Small intestine (tissue), 7 donors: ENCODE data around the gene POU3F2. TPM values are rescaled to one million over a fixed set of nuclear protein-coding genes. Genes with fewer than 3 reads are reported as not detected.

Source experiments
- DNase-seq, 2 donors: peaks; one replicate each; pipeline versions ENCODE4 v3.0.0 to v3.0.0-alpha.2; 2013
- FAIRE-seq: peaks from 2 replicates; lab custom pipeline; 2012; peaks lifted over from hg19 to GRCh38; lab: Jason Lieb, UNC
- H3K27ac ChIP-seq, 3 donors: one replicate each; pipeline ENCODE4 v1.5.1; 2013; ENCODE audit warnings: low read length in 2 of 3, mild to moderate bottlenecking in 2 of 3, control low read depth in 1 of 3, inconsistent platforms in 1 of 3, low read depth in 1 of 3, moderate library complexity in 1 of 3
- H3K27me3 ChIP-seq, 3 donors: one replicate each; pipeline ENCODE4 v1.6.1; 2013; ENCODE audit warnings: low read length in 3 of 3, inconsistent platforms in 1 of 3; ENCODE audit not compliant: control insufficient read depth in 3 of 3, insufficient read depth in 3 of 3
- H3K36me3 ChIP-seq, 3 donors: one replicate each; pipeline ENCODE4 v1.6.1; 2013; ENCODE audit warnings: low read length in 3 of 3, inconsistent platforms in 1 of 3, low read depth in 1 of 3, mild to moderate bottlenecking in 1 of 3, moderate library complexity in 1 of 3; ENCODE audit not compliant: control insufficient read depth in 3 of 3, insufficient read depth in 2 of 3
- H3K4me1 ChIP-seq, 3 donors: one replicate each; pipeline ENCODE4 v1.6.1; 2013; ENCODE audit warnings: low read length in 2 of 3, inconsistent platforms in 1 of 3, low read depth in 1 of 3, mild to moderate bottlenecking in 1 of 3, moderate library complexity in 1 of 3; ENCODE audit not compliant: control insufficient read depth in 3 of 3, insufficient read depth in 2 of 3
- H3K4me3 ChIP-seq, 3 donors: one replicate each; pipeline ENCODE4 v1.5.1; 2013; ENCODE audit warnings: low read length in 3 of 3, control low read depth in 1 of 3, inconsistent platforms in 1 of 3, low read depth in 1 of 3, mild to moderate bottlenecking in 1 of 3, moderate library complexity in 1 of 3
- H3K9me3 ChIP-seq, 2 donors: one replicate each; pipeline ENCODE4 v1.6.1; 2013; ENCODE audit warnings: low read depth in 1 of 2, low read length in 1 of 2; ENCODE audit not compliant: control insufficient read depth in 2 of 2, insufficient read depth in 1 of 2
- WGBS, 3 donors: extraction: QIAGEN DNeasy Blood & Tissue Kit; methylation state at CpG; one replicate each; pipeline ENCODE4 v1.1.7; 2013; 5-methylcytosine and 5-hydroxymethylcytosine counted together
- polyA plus RNA-seq, 4 donors: library from polyadenylated mRNA; stranded (reverse) in 3 of 4; unstranded in 1 of 4; fragments of 200-250 nt in 3 of 4; fragments of 120-200 nt in 1 of 4; gene quantifications; one replicate each; pipeline versions ENCODE4 v1.2.1 to v1.2.3, GENCODE V29; 2013
- donor health status: healthy with polysubstance abuse.
- donor health status: control.
- donor health status: control.
- donor health status: Bipolar disorder and iron deficiency.
- donor health status: healthy.

Gene POU3F2
- polyA plus RNA-seq, 4 donors = 0.03 TPM; not detected in 3

DNA sequence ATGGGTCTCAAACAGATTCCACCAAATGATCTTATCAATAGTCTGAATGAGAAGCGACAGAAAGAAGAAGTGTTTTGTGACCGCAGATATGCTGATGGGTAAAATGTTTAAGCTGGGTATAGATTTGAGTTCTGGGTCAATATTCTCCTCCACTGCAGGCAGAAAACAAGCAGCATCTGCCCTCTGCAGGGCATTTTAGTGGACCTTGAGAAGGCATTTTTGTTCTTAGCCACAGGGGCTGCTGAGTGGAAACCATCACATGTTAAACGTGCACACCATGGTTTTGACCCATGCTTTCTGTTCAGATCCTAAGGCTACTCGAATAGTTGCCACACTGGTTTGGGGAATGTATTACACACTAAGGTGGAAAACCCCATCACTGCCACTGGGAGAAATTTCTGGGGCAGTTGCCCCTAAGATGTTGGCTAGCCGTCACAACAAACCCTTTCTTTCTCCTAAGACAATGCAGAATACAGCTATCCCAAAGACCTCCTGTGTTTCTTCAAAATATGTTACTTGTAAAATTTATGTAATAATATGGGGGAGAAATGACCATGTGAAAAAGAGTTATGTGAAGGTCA is 5.5 kb downstream of the POU3F2 start:
- WGBS, 3 donors = 15 to 22% (median 17%) methylated on average over 5 of the region's 5 CpGs
- H3K4me3 ChIP-seq = no peak overlapping the region
- H3K4me1 ChIP-seq = peaks cover 0 to 5% (median 0%) of the 10 kb centered on the region in 3 donors
- H3K27ac ChIP-seq = no peak overlapping the region
- DNase-seq (no peak), FAIRE-seq (no peak)
- no peaks in the 10 kb centered on the region for H3K36me3 ChIP-seq
- H3K9me3 ChIP-seq = no peaks in the 10 kb centered on the region
- peaks cover 3 to 84% (median 45%) of the 10 kb centered on the region in 3 donors for H3K27me3 ChIP-seq

DNA sequence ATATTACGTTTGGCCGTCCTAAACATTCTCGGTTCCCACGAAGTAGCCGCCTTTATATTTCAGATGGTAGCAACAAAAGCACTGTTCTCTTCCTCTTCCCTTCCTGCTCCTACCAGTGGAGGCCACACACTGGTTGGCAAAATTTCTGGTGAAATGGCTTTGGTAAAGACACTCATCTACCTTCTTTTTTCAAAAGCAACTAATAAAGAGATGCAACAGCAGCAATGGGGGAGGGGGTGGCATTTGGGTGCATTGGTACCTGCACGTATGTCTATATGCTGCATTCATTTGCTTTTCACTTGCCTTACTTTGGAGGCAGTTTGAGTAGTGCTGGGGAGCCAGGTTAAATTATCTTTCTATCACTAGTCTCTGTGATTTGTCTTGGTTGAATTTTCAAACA is 6.0 kb downstream of the POU3F2 start:
- 37 to 48% (median 45%) methylated on average over 6 of the region's 6 CpGs for WGBS, 3 donors
- Histone ChIP-seq H3K27ac (no peak overlapping the region), H3K4me1 (peaks cover 0 to 7% (median 2%) of the 10 kb centered on the region in 3 donors), H3K9me3 (no peaks in the 10 kb centered on the region), H3K36me3 (no peaks in the 10 kb centered on the region), H3K27me3 (peaks cover 0 to 85% (median 50%) of the 10 kb centered on the region in 3 donors), H3K4me3 (no peak overlapping the region)
- FAIRE-seq = no peak
- DNase-seq = no peak

- no peaks in the 10 kb centered on the region for H3K36me3 ChIP-seq
- H3K27me3 ChIP-seq = peaks cover 0 to 85% (median 48%) of the 10 kb centered on the region in 3 donors
- DNase-seq (no peak), FAIRE-seq (no peak)
- no peaks in the 10 kb centered on the region for H3K9me3 ChIP-seq
- H3K4me3 ChIP-seq = no peak overlapping the region
- H3K27ac ChIP-seq = no peak overlapping the region
- H3K4me1 ChIP-seq = peaks cover 0 to 3% (median 2%) of the 10 kb centered on the region in 3 donors
These were observed 6.7 kb downstream of the POU3F2 start for GRCh38 chr6:98840996-98841513.

DNA sequence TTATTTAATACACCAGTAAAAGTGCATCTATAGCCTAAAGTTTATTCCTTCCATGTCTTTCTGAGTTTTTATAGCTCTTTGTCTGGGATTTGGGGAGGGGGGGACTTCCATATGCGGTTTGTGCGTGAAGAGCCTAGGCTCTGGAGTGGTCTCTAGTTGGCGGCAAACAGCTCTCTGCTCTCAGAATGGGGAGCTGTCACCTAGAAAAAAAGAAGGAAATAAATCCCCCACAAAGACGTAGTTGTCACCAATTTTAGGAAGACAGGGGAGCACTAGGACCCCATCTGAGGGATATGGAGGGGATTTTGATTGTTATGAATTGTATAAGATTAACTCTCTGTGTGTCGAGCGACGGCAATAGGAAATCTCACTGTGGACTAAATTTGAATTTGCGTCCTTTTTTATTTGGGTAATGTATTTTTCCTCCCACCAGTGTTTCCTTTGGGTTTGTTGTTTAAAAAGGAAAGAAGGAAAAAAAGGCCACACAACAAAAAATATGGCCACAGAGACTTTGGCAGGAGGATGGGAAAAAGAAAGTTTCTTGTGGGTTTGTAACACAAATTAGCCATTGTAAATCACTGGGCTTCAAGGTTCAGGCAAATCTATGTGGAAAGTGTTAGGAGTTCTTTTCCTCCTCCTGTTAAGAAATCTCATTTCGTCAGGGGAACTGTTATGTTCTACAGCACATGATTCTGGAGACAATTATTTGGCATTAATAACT is 7.4 kb downstream of the POU3F2 start:
- H3K4me1 ChIP-seq = peaks cover 0 to 3% (median 2%) of the 10 kb centered on the region in 3 donors
- WGBS, 3 donors = 13 to 17% (median 16%) methylated on average over 9 of the region's 9 CpGs
- DNase-seq = no peak
- H3K27me3 ChIP-seq = peaks cover 0 to 85% (median 46%) of the 10 kb centered on the region in 3 donors
- no peaks in the 10 kb centered on the region for H3K36me3 ChIP-seq
- no peak overlapping the region for H3K27ac ChIP-seq
- H3K4me3 ChIP-seq = no peak overlapping the region
- H3K9me3 ChIP-seq = no peaks in the 10 kb centered on the region
- FAIRE-seq = no peak

DNA sequence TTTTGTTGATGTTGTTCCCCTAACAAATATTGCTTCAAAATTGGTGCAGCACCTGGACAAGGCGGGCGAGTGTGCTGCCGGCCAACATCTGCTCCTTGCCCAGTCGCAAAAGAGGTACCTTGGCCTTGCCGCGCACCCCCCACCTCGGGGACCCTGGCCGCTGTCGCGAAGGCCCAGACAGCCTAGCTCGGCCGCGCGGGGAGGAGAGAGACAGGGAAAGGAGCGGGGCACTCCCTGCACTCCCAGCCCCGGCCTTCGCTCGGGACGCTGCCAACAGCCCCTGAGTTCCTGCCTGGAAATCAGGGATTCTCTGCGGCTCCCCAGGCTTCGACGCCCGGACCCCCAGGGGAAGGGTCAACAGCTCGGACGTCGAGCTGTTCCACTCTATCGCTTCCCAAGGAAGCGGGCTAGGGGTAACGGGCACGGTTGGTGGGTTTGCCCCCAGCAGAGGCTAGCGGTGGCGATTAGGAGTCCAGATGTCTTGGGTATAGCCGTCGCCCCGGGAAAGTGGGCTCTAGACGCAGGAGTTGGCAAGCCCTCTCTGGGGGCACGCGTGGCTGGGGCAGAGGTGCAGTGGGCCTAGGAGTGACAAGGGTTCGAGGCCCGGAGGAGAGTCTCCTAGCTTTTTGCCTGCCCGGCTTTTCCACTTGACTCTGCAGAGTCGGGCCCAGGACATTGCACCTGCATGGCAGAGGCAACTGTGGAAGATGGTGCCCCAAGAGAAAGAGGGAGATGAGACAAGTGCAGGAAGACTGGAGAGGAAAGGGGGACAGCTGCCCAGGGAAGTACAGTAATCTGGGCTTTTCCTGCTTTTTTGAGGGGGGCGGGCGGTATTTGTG is 8.2 kb downstream of the POU3F2 start:
- H3K4me1 ChIP-seq = peaks cover 0 to 3% (median 2%) of the 10 kb centered on the region in 3 donors
- H3K36me3 ChIP-seq = no peaks in the 10 kb centered on the region
- FAIRE-seq (no peak), DNase-seq (no peak)
- peaks cover 0 to 85% (median 53%) of the 10 kb centered on the region in 3 donors for H3K27me3 ChIP-seq
- no peak overlapping the region for H3K4me3 ChIP-seq
- 6 to 11% (median 7%) methylated on average over 43 to 44 of the region's 44 CpGs for WGBS, 3 donors
- H3K27ac ChIP-seq = no peak overlapping the region
- H3K9me3 ChIP-seq = no peaks in the 10 kb centered on the region

DNA sequence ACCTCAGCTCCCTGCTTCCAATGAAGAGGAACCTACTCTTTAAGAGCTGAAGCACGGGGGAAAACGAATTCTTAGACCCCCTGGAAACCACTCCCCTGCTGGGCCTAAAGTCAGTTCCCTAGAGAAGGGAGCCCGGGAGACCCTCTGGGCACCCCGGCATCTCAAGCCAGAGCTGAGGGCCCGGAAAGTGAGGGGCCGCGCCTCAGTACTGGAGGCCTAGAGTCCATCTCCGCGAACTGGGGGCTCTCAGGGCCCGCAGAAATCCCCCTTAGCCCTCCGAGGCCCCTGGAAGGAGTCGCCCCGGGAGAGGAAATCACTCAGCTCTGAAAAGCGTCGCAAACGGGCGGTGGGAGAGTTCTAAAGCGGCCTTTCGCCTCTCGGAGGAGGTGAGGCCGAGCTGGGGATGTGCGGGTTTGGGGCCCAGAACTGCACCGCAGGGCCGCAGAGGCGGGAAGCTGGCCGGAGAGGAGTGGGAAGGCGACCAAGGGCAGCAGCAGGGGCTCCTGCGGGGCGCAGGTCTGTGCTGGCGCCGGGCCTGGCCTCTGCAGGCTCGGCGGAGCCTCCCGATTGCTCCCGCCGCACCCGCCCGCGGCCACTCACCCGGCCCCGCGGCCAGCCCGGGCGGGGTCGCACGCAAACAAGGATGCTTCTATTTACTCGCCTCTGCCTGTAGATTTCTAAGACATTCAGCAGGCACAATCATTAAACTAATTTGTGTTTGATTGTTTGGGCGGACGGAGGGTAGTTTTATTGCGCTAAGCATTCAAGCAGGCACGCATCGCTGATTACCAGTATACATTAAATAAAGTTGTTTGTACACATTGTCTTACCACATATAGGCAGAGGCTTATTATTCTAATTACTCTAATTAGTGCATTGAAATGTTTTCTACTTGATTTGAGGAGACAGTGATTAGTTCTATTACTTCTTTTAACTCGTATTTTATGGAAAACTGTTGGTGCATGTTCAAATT is 9.2 kb downstream of the POU3F2 start:
- H3K4me1 ChIP-seq = peaks cover 0 to 9% (median 5%) of the 10 kb centered on the region in 3 donors
- no peak for DNase-seq
- peak overlapping the region in 1 of 3 donors; percentile 2 for H3K4me3 ChIP-seq
- no peaks in the 10 kb centered on the region for H3K9me3 ChIP-seq
- no peaks in the 10 kb centered on the region for H3K36me3 ChIP-seq
- FAIRE-seq = no peak
- no peak overlapping the region for H3K27ac ChIP-seq
- WGBS, 3 donors = 4 to 7% (median 4%) methylated on average over 51 to 53 of the region's 53 CpGs
- H3K27me3 ChIP-seq = peaks cover 0 to 89% (median 58%) of the 10 kb centered on the region in 3 donors

- no peak overlapping the region for H3K27ac ChIP-seq
- peaks cover 0 to 96% (median 63%) of the 10 kb centered on the region in 3 donors for H3K27me3 ChIP-seq
- H3K4me3 ChIP-seq = peak overlapping the region in 2 of 3 donors; percentile 2 to 4
- H3K9me3 ChIP-seq = no peaks in the 10 kb centered on the region
- H3K36me3 ChIP-seq = no peaks in the 10 kb centered on the region
- WGBS, 3 donors = 3 to 8% (median 6%) methylated on average over 51 of the region's 51 CpGs
- DNase-seq (no peak), FAIRE-seq (no peak)
- H3K4me1 ChIP-seq = peaks cover 0 to 9% (median 5%) of the 10 kb centered on the region in 3 donors
These were observed 10.2 kb downstream of the POU3F2 start for GRCh38 chr6:98844244-98845210.
